CD4-positive, alpha-beta T cell (primary cell): Measurements from ENCODE around the gene DOCK9. TPM values are rescaled to one million over a fixed set of nuclear protein-coding genes. Genes with fewer than 3 reads are reported as not detected.

ENCODE experiments used
- ATAC-seq: fragments of 200-7000 bp; cut with Tn5 transposase; one replicate; pipeline ENCODE4 v1.10.0; 2022; ENCODE audit warnings: mild to moderate bottlenecking; ENCODE audit not compliant: poor library complexity
- CTCF ChIA-PET: fragments of 350-600 bp; sonication (Branson Sonifier 250); formaldehyde crosslinking; loops from one replicate; lab custom pipeline; 2021; ENCODE audit warnings: antibody characterized with exemption, inconsistent platforms; lab: Charles Lee
- POLR2A ChIA-PET: fragments of 350-600 bp; sonication (Branson Sonifier 250); formaldehyde crosslinking; loops from one replicate; lab custom pipeline; 2021; ENCODE audit warnings: antibody characterized with exemption, inconsistent platforms; lab: Charles Lee
- DNase-seq, 14 experiments: peaks; one replicate each; pipeline ENCODE4 v3.0.0-alpha.2; 2013 to 2020; ENCODE audit warnings: mixed read lengths in 2 of 14
- H3K27ac ChIP-seq, 2 donors: one replicate each; pipeline versions ENCODE4 v1.5.1 to v1.7.0; 2013; ENCODE audit warnings: low read length in 2 of 2, low read depth in 1 of 2, mild to moderate bottlenecking in 1 of 2
- H3K27me3 ChIP-seq, 2 experiments: 1 replicate in 1 of 2; 2 replicates in 1 of 2; pipeline versions ENCODE4 v1.6.1 to v1.7.0; 2013; ENCODE audit warnings: low read length in 2 of 2, control low read depth in 1 of 2, mild to moderate bottlenecking in 1 of 2, moderate library complexity in 1 of 2; ENCODE audit not compliant: insufficient read depth in 2 of 2, control insufficient read depth in 1 of 2
- H3K36me3 ChIP-seq: one replicate; pipeline ENCODE4 v1.6.1; 2013; ENCODE audit warnings: low read length, control low read depth; ENCODE audit not compliant: insufficient read depth
- H3K4me1 ChIP-seq: one replicate; pipeline ENCODE4 v1.6.1; 2013; ENCODE audit warnings: low read length, control low read depth; ENCODE audit not compliant: insufficient read depth
- H3K4me3 ChIP-seq: one replicate; pipeline ENCODE4 v1.5.1; 2013; ENCODE audit warnings: mild to moderate bottlenecking, low read length, moderate library complexity
- H3K9me3 ChIP-seq, 2 experiments: 1 replicate in 1 of 2; 2 replicates in 1 of 2; pipeline versions ENCODE4 v1.6.1 to v1.7.0; 2013; ENCODE audit warnings: low read length in 2 of 2, mild to moderate bottlenecking in 2 of 2, control low read depth in 1 of 2, moderate library complexity in 1 of 2; ENCODE audit not compliant: control insufficient read depth in 1 of 2, insufficient read depth in 1 of 2
- H3K27ac Mint-ChIP-seq: one replicate; pipeline ENCODE4 v1.8.0; 2020; ENCODE audit warnings: mixed read lengths
- H3K27me3 Mint-ChIP-seq: one replicate; pipeline ENCODE4 v1.8.0; 2021; ENCODE audit warnings: mixed read lengths
- H3K36me3 Mint-ChIP-seq: one replicate; pipeline ENCODE4 v1.8.0; 2021; ENCODE audit warnings: low read depth, mixed read lengths
- H3K4me1 Mint-ChIP-seq: one replicate; pipeline ENCODE4 v1.8.0; 2021; ENCODE audit warnings: low read depth, mixed read lengths
- H3K4me3 Mint-ChIP-seq: one replicate; pipeline ENCODE4 v1.8.0; 2020; ENCODE audit warnings: mild to moderate bottlenecking, mixed read lengths
- H3K9me3 Mint-ChIP-seq: one replicate; pipeline ENCODE4 v1.8.0; 2020; ENCODE audit warnings: mixed read lengths
- intact Hi-C, 2 experiments: fragments of 100-400 bp; cut with DNase I in 1 of 2; cut with micrococcal nuclease in 1 of 2; formaldehyde crosslinking; loops; one replicate each; pipeline versions ENCODE4 v1.15.1 to v1.9.0; 2023 to 2025; cut with DNase I, micrococcal nuclease
- total RNA-seq, 174 experiments: library from RNA in 2 of 174; stranded (reverse) in 2 of 174; gene quantifications; one replicate each; pipeline ENCODE4 v1.2.3 and lab custom pipeline; 2021 to 2026
- TF ChIP-seq, protein P1 (sequence below): fragments of 200-600 bp; IDR thresholded peaks from one replicate; pipeline ENCODE4 v1.8.0; 2022; ENCODE audit warnings: antibody characterized with exemption, mild to moderate bottlenecking

The DOCK9 gene
- total RNA-seq, 2 experiments from 2014 or later, result 76.3 to 79.3 TPM

- CTCF ChIA-PET, result interaction anchor here (0.6 kb wide), 1 partner anchor 358 kb away, joined by 4 read pairs; no protein-coding TSS in a partner anchor
- H3K9me3 Mint-ChIP-seq, result no peaks in the 10 kb centered on the region
- no peak for DNase-seq
- no peak overlapping the region for H3K4me3 Mint-ChIP-seq
- no peak overlapping the region for H3K27ac ChIP-seq
- POLR2A ChIA-PET, result no interaction called here
- H3K9me3 ChIP-seq, result no peaks in the 10 kb centered on the region
- peaks cover 11% of the 10 kb centered on the region for H3K4me1 Mint-ChIP-seq
- H3K27me3 ChIP-seq, result no peaks in the 10 kb centered on the region
- H3K4me1 ChIP-seq, result no peaks in the 10 kb centered on the region
- peaks cover 77% of the 10 kb centered on the region for H3K36me3 Mint-ChIP-seq
- intact Hi-C loops, result loop anchor here in 1 of 2 experiments (10.0 kb wide), 1 partner anchor 402 kb away; no protein-coding TSS in a partner anchor
- H3K27me3 Mint-ChIP-seq, result no peaks in the 10 kb centered on the region
- TF ChIP-seq, protein P1, sequence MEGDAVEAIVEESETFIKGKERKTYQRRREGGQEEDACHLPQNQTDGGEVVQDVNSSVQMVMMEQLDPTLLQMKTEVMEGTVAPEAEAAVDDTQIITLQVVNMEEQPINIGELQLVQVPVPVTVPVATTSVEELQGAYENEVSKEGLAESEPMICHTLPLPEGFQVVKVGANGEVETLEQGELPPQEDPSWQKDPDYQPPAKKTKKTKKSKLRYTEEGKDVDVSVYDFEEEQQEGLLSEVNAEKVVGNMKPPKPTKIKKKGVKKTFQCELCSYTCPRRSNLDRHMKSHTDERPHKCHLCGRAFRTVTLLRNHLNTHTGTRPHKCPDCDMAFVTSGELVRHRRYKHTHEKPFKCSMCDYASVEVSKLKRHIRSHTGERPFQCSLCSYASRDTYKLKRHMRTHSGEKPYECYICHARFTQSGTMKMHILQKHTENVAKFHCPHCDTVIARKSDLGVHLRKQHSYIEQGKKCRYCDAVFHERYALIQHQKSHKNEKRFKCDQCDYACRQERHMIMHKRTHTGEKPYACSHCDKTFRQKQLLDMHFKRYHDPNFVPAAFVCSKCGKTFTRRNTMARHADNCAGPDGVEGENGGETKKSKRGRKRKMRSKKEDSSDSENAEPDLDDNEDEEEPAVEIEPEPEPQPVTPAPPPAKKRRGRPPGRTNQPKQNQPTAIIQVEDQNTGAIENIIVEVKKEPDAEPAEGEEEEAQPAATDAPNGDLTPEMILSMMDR, result no peak
- ATAC-seq, result no peak
- H3K4me3 ChIP-seq, result no peak overlapping the region
- peaks cover 51% of the 10 kb centered on the region for H3K36me3 ChIP-seq
- H3K27ac Mint-ChIP-seq, result no peak overlapping the region
These were observed 130.9 kb downstream of the DOCK9 start for GRCh38 chr13:98846986-98847385.

GRCh38 chr13:98846521-98846920 is 131.3 kb downstream of the DOCK9 start:
- peaks cover 73% of the 10 kb centered on the region for H3K36me3 Mint-ChIP-seq
- no peaks in the 10 kb centered on the region for H3K27me3 Mint-ChIP-seq
- Histone ChIP-seq H3K36me3 (peaks cover 51% of the 10 kb centered on the region), H3K27ac (no peak overlapping the region), H3K9me3 (no peaks in the 10 kb centered on the region), H3K27me3 (no peaks in the 10 kb centered on the region), H3K4me3 (no peak overlapping the region), H3K4me1 (no peaks in the 10 kb centered on the region)
- intact Hi-C loops, result loop anchor here in 1 of 2 experiments (10.0 kb wide), 1 partner anchor 402 kb away; no protein-coding TSS in a partner anchor
- H3K27ac Mint-ChIP-seq, result no peak overlapping the region
- CTCF ChIA-PET, result no interaction called here
- ATAC-seq, result no peak
- peaks cover 11% of the 10 kb centered on the region for H3K4me1 Mint-ChIP-seq
- TF ChIP-seq, protein P1, result no peak
- POLR2A ChIA-PET, result no interaction called here
- no peak overlapping the region for H3K4me3 Mint-ChIP-seq
- H3K9me3 Mint-ChIP-seq, result no peaks in the 10 kb centered on the region
- DNase-seq, result no peak

DNA sequence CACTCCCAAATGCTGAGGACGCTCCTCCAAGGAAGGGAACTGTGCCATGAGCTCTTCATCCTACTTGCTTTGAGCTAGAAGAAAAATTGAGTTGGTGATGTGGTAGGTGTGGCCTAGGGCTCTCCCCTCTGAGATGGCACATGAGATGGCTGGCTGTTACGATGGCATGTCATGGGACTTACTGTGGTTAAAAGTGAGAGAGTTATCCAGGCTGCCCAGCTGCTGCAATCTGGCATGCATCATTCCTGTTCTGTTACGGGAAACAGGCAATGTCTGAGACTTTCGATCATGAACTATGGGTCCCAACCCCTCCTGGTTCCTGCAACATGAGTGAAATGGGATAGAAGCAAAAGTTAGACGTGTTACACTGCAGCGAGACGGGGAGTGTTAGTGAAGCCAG is 132.1 kb downstream of the DOCK9 start:
- Mint-ChIP-seq H3K4me1 (peaks cover 11% of the 10 kb centered on the region), H3K27ac (no peak overlapping the region), H3K36me3 (peaks cover 72% of the 10 kb centered on the region), H3K27me3 (no peaks in the 10 kb centered on the region), H3K4me3 (no peak overlapping the region), H3K9me3 (no peaks in the 10 kb centered on the region)
- Histone ChIP-seq H3K27me3 (no peaks in the 10 kb centered on the region), H3K27ac (no peak overlapping the region), H3K4me1 (no peaks in the 10 kb centered on the region), H3K4me3 (no peak overlapping the region), H3K36me3 (peaks cover 45% of the 10 kb centered on the region), H3K9me3 (no peaks in the 10 kb centered on the region)
- DNase-seq (no peak), ATAC-seq (no peak)
- intact Hi-C loops, result loop anchor here in 1 of 2 experiments (10.0 kb wide), 1 partner anchor 401 kb away; no protein-coding TSS in a partner anchor
- POLR2A ChIA-PET, result no interaction called here
- TF ChIP-seq, protein P1, result no peak
- CTCF ChIA-PET, result no interaction called here
